ENCODE results near the gene NXNL2. TPM values are rescaled to one million over a fixed set of nuclear protein-coding genes. Genes with fewer than 3 reads are reported as not detected.

The NXNL2 gene
- total RNA-seq, 1 donor from 2014 or later = not detected

DNA sequence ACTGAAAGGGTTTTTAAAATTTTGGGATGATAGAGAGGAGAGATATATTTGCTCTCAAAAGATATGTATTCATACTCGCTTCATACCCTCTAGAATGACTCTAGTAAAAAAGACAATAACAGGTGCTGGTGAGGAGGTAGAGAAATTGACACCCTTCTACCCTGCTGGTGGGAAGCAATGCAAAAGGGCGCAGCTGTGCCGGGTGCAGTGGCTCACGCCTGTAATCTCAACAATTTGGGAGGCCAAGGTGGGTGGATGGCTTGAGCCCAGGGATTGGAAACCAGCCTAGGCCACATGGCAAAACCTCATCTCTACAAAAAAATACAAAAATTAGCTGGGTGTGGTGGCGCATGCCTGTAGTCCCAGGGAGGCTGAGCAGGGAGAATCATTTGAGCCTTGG, 33.9 kb upstream of the NXNL2 start:
- intact Hi-C loops (cut with DNase I) = no loop called here
- TF ChIP-seq, protein P1, sequence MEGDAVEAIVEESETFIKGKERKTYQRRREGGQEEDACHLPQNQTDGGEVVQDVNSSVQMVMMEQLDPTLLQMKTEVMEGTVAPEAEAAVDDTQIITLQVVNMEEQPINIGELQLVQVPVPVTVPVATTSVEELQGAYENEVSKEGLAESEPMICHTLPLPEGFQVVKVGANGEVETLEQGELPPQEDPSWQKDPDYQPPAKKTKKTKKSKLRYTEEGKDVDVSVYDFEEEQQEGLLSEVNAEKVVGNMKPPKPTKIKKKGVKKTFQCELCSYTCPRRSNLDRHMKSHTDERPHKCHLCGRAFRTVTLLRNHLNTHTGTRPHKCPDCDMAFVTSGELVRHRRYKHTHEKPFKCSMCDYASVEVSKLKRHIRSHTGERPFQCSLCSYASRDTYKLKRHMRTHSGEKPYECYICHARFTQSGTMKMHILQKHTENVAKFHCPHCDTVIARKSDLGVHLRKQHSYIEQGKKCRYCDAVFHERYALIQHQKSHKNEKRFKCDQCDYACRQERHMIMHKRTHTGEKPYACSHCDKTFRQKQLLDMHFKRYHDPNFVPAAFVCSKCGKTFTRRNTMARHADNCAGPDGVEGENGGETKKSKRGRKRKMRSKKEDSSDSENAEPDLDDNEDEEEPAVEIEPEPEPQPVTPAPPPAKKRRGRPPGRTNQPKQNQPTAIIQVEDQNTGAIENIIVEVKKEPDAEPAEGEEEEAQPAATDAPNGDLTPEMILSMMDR (IDR thresholded peaks at IDR 0.05) = no peak
- DNase-seq (ENCODE audit: low spot score in 2 of 2) = no peak

DNA sequence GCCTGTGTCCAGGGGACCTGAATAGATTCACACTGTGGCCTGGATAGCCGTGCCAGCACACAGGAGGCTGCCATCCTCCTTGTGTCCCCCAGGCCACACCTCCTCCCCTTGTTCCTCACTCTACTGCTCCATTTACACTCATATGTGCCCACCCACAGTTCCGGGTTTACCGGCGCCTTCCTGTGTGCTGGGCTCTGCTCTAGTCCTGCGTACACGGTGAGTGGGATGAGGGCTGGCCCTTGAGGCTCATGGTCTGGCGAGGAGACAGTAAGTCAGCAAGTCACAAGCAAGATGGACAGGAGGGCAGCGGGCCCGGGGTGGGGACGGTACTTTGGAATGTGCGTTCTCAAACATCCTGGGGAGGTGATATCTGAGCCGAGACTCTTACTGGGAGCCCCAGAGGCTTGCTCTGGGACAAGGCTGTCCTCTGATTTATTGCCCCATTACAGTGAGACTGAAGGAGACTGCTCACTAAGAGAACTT, 32.4 kb upstream of the NXNL2 start:
- no peak for DNase-seq (ENCODE audit: low spot score in 2 of 2)
- no peak overlapping the region for H3K27ac ChIP-seq
- H3K27me3 ChIP-seq = no peaks in the 10 kb centered on the region
- H3K4me3 ChIP-seq = no peak overlapping the region
- no peaks in the 10 kb centered on the region for H3K9me3 ChIP-seq
- TF ChIP-seq, protein P1 (IDR thresholded peaks at IDR 0.05) = no peak
- no peaks in the 10 kb centered on the region for H3K4me1 ChIP-seq
- intact Hi-C loops (cut with DNase I) = no loop called here
- no peaks in the 10 kb centered on the region for H3K36me3 ChIP-seq

More for the DNA sequence above, 33.9 kb upstream of the NXNL2 start:
- no peak overlapping the region for H3K27ac ChIP-seq
- no peak overlapping the region for H3K4me3 ChIP-seq
- no peaks in the 10 kb centered on the region for H3K36me3 ChIP-seq
- no peaks in the 10 kb centered on the region for H3K27me3 ChIP-seq
- no peaks in the 10 kb centered on the region for H3K9me3 ChIP-seq
- no peaks in the 10 kb centered on the region for H3K4me1 ChIP-seq

DNA sequence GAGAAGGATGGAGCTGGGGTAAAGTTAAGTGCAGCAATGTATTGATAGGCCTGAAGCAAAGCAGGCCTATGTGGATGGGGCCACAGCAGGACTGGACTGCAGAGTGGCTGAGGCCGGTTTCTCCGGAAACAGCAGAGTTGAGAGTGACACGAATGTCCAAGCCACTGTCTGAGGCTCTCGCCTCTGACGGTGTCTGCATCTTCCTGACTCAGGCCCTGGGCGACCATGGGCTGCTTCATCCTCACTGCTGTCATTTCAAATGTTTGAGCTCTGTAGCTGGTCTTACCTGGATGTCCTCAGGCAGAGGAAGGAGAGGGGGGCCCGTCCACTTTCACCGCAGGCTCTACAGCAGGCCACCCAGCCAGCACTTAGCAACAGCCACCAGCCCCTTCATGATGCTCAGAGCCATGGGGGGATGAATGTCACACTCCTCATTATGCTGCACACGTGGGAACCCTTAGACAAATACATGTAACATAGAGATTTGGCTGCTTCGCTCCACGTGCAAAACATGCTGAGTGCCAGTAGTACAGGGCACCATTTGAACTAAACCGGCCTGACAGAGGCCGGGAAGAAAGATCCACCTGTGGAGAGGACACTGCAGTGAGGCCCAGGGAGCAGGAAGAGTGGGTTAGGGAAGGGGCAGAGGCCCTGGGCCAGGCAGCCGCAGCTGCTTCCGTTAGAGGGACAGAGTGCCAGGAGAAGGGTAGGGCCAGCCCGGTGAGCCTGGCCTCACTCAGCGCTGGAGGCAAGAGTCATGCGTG, 31.7 kb upstream of the NXNL2 start:
- Histone ChIP-seq H3K9me3 (no peaks in the 10 kb centered on the region), H3K4me3 (no peak overlapping the region), H3K27ac (no peak overlapping the region), H3K4me1 (no peaks in the 10 kb centered on the region), H3K27me3 (no peaks in the 10 kb centered on the region), H3K36me3 (no peaks in the 10 kb centered on the region)
- TF ChIP-seq, protein P1 (IDR thresholded peaks at IDR 0.05) = no peak
- DNase-seq (ENCODE audit: low spot score in 2 of 2) = no peak
- intact Hi-C loops (cut with DNase I) = no loop called here

DNA sequence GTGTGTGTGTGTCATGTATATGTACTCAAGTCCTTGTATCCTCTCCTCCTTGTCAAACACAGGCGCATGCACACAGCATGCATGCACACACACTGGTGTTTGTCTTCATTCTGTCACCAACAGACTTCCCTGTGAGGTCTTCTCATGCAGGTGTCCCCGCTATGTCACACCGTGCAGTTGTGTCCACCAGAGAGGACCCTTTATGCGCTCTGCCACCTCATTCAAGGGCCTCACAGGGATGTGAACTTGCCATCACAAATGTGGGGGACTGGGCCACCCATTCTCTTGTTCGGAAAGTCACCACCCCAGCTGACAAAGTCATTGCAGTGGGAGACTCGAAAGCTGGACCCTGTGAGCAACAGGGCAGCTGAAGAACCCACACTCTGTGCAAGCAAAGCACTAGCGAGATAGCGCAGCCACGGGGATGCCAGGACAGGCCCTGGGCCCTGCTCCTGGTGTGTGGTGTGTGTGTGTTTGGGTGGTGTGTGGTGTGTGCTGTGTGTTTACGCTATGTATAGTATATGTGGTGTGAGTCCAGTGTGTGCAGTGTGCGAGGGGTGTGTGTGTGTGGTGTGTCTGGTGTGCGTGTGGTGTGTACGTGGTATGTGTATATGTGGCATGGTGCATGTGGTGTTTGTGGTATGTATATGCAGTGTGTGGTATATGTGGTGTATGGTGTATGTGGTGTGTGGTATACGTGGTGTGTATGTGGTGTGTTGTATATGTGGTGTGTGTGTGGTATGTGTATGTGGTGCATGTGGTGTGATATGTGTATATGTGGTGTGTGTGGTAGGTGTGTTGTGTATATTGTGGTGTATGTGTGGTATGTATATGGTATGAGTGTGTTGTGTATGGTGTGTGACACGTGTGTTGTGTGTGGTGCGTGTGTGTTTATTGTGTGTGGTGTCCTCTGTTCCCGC, 30.9 kb upstream of the NXNL2 start:
- no peak overlapping the region for H3K27ac ChIP-seq
- H3K4me3 ChIP-seq = no peak overlapping the region
- H3K36me3 ChIP-seq = no peaks in the 10 kb centered on the region
- TF ChIP-seq, protein P1 (IDR thresholded peaks at IDR 0.05) = no peak
- DNase-seq (ENCODE audit: low spot score in 2 of 2) = no peak
- no peaks in the 10 kb centered on the region for H3K9me3 ChIP-seq
- intact Hi-C loops (cut with DNase I) = no loop called here
- no peaks in the 10 kb centered on the region for H3K4me1 ChIP-seq
- H3K27me3 ChIP-seq = no peaks in the 10 kb centered on the region

DNA sequence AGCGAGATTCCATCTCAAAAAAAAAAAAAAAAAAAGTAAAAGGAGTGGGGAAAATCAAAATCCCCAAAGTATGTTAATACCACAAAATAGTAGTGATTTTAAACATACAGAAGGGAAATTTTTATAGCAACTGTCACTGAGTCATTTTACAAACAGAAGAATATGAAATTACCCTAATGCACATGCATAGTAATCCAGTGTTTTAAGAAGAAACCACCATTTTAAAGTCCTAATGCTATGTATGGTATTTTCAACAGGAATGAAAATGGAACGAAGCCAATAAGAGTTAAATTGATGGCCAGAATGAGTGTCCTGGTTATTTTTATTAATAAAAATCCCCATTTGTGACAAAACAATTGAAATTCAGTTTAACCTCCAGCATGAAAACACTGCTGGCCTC, 26.7 kb upstream of the NXNL2 start:
- no peak for DNase-seq (ENCODE audit: low spot score in 2 of 2)
- no peak overlapping the region for H3K4me3 ChIP-seq
- H3K4me1 ChIP-seq = no peaks in the 10 kb centered on the region
- H3K27me3 ChIP-seq = no peaks in the 10 kb centered on the region
- no peaks in the 10 kb centered on the region for H3K9me3 ChIP-seq
- H3K36me3 ChIP-seq = no peaks in the 10 kb centered on the region
- no peak overlapping the region for H3K27ac ChIP-seq
- intact Hi-C loops (cut with DNase I) = no loop called here
- TF ChIP-seq, protein P1 (IDR thresholded peaks at IDR 0.05) = no peak

All from ascending aorta (tissue), 2 donors.